HepG2 (cell line): ENCODE results near the gene KCNK6. TPM values are rescaled to one million over a fixed set of nuclear protein-coding genes. Genes with fewer than 3 reads are reported as not detected.

Experiments used
- ERF ChIP-seq: IDR thresholded peaks from 2 replicates; pipeline ENCODE4 v1.6.1; 2018; ENCODE audit warnings: missing biosample characterization, missing genetic modification reagents
- KDM2A ChIP-seq: sonication (generic); formaldehyde crosslinking; IDR thresholded peaks from 2 replicates; pipeline ENCODE4 v1.4.0; 2020; ENCODE audit warnings: low read depth, missing genetic modification reagents, borderline replicate concordance
- MEIS2 ChIP-seq: sonication (generic); formaldehyde crosslinking; IDR thresholded peaks from 2 replicates; pipeline ENCODE4 v1.9.0; 2021; ENCODE audit warnings: mild to moderate bottlenecking, missing genetic modification reagents
- MXI1 ChIP-seq: IDR thresholded peaks from 3 replicates; pipeline ENCODE4 v1.6.1; 2012; ENCODE audit warnings: low read depth, low read length, inconsistent platforms, borderline replicate concordance
- NFE2L2 ChIP-seq: fragments of 150-350 bp; IDR thresholded peaks from 2 replicates; pipeline ENCODE4 v1.6.1; 2014; ENCODE audit warnings: low read length
- ZNF589 ChIP-seq: sonication (generic); formaldehyde crosslinking; conservative IDR thresholded peaks from 2 replicates; pipeline ENCODE4 v1.8.0; 2022; ENCODE audit warnings: mild to moderate bottlenecking, moderate library complexity, missing genetic modification reagents
- ZNF891 ChIP-seq: sonication (generic); formaldehyde crosslinking; IDR thresholded peaks from 2 replicates; pipeline ENCODE4 v1.5.0; 2020; ENCODE audit warnings: mild to moderate bottlenecking, missing genetic modification reagents
- polyA plus RNA-seq, 8 experiments: library from polyadenylated mRNA; depleted of rRNA in 3 of 8; stranded (reverse) in 7 of 8; unstranded in 1 of 8; fragments of >200 nt; fragmentation: Illumina TruSeq in 4 of 8; extraction: Trizol in 4 of 8; gene quantifications; 2 replicates each; pipeline versions ENCODE4 v1.2.1 to v1.2.3, GENCODE V29; 2011 to 2016; ENCODE audit warnings: low read depth in 4 of 8, missing spikeins in 1 of 8, mixed read lengths in 1 of 8; ENCODE audit not compliant: insufficient read depth in 1 of 8
- total RNA-seq, 5 experiments: library from RNA; depleted of rRNA; stranded (reverse); fragments of >200 nt; fragmentation: Illumina TruSeq; extraction: Trizol; gene quantifications; 2 replicates each; pipeline ENCODE4 v1.2.3, GENCODE V29; 2016; ENCODE audit warnings: low read depth in 1 of 5
- TF ChIP-seq, protein P1 (sequence below): sonication (generic); formaldehyde crosslinking; IDR thresholded peaks from 2 replicates; pipeline ENCODE4 v1.5.1; 2020; ENCODE audit warnings: mild to moderate bottlenecking, missing genetic modification reagents
- TF ChIP-seq, protein P2 (sequence below): sonication (generic); formaldehyde crosslinking; IDR thresholded peaks from 2 replicates; pipeline ENCODE4 v1.8.0; 2022; ENCODE audit warnings: missing genetic modification reagents, mild to moderate bottlenecking, moderate library complexity, borderline replicate concordance
- TF ChIP-seq, protein P3 (sequence below): sonication (generic); formaldehyde crosslinking; IDR thresholded peaks from 2 replicates; pipeline ENCODE4 v1.4.0; 2020; ENCODE audit warnings: mild to moderate bottlenecking, missing genetic modification reagents
- TF ChIP-seq, protein P4 (sequence below): IDR thresholded peaks from 2 replicates; pipeline ENCODE4 v1.6.1; 2016; ENCODE audit warnings: control low read depth

The KCNK6 gene
- total and polyA plus RNA-seq, 2 of the 13 experiments (the other 11 are each of a cell fraction or from before 2014, with no cell fraction given): 0.03 TPM; not detected in 1

DNA sequence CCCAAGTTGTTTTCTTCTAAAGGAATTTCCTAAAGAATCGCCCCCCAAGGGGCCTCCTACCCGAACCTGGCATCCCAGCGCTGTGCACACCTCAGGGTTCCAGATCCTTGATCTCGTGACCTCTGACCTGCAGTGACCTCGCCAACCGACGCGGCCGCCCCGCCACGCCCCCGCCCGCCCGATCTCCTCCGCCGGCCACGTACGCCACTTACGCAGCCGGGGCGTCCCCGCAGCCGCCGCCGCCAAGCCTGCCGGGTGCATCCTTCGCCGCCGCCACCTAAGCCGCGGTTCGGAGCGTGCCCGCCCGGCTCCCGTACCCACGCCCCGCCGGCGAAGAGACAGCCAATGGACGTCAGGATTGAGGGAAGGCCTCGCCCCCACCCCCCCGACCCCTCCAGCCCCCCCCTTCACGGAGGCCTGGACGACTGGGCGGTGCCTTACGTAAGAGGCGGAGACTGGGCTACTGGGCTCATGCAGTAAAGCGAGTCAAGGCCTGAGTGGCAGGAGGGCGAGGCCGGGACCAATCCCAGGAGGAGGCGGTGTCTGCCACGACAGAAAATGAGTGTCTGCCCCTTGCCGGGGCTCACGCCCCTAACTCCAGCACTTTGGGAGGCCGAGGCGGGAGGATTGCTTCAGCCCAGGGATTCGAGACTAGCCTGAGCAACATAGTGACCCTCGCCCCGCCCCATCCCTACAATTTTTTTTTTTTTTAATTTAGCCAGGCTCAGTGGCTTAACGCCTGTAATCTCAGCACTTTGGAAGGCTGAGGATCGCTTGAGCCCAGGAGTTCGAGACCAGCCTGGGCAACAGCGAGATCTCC is 3.8 kb upstream of the KCNK6 start, which contains the start of gene YIF1B (continued):
- TF ChIP-seq, protein P1, sequence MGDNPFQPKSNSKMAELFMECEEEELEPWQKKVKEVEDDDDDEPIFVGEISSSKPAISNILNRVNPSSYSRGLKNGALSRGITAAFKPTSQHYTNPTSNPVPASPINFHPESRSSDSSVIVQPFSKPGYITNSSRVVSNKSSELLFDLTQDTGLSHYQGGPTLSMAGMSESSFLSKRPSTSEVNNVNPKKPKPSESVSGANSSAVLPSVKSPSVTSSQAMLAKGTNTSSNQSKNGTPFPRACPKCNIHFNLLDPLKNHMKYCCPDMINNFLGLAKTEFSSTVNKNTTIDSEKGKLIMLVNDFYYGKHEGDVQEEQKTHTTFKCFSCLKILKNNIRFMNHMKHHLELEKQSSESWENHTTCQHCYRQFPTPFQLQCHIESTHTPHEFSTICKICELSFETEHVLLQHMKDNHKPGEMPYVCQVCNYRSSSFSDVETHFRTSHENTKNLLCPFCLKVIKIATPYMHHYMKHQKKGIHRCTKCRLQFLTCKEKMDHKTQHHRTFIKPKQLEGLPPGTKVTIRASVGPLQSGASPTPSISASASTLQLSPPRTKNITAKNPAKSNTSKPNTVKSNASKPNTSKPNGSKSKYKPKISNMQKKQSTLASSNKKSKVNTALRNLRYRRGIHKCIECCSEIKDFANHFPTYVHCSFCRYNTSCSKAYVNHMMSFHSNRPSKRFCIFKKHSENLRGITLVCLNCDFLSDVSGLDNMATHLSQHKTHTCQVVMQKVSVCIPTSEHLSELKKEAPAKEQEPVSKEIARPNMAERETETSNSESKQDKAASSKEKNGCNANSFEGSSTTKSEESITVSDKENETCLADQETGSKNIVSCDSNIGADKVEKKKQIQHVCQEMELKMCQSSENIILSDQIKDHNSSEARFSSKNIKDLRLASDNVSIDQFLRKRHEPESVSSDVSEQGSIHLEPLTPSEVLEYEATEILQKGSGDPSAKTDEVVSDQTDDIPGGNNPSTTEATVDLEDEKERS (CRISPR knock-in tag): no peak
- TF ChIP-seq, protein P2, sequence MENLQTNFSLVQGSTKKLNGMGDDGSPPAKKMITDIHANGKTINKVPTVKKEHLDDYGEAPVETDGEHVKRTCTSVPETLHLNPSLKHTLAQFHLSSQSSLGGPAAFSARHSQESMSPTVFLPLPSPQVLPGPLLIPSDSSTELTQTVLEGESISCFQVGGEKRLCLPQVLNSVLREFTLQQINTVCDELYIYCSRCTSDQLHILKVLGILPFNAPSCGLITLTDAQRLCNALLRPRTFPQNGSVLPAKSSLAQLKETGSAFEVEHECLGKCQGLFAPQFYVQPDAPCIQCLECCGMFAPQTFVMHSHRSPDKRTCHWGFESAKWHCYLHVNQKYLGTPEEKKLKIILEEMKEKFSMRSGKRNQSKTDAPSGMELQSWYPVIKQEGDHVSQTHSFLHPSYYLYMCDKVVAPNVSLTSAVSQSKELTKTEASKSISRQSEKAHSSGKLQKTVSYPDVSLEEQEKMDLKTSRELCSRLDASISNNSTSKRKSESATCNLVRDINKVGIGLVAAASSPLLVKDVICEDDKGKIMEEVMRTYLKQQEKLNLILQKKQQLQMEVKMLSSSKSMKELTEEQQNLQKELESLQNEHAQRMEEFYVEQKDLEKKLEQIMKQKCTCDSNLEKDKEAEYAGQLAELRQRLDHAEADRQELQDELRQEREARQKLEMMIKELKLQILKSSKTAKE (CRISPR knock-in tag): peak; percentile 56; the same call in 1 of the 2 replicates
- TF ChIP-seq ERF (CRISPR knock-in tag) (peak; percentile 37; the same call in 1 of the 2 replicates), MEIS2 (CRISPR knock-in tag) (peak; percentile 44; the same call in 1 of the 2 replicates), KDM2A (CRISPR knock-in tag) (peak; percentile 52; the same call in 1 of the 2 replicates), MXI1 (peak; percentile 58; the same call in 1 of the 3 replicates), NFE2L2 (no peak), ZNF589 (CRISPR knock-in tag) (0 out of 2 replicates have a peak, but pooled peaks have one; percentile 31), ZNF891 (no peak)
- TF ChIP-seq, protein P3, sequence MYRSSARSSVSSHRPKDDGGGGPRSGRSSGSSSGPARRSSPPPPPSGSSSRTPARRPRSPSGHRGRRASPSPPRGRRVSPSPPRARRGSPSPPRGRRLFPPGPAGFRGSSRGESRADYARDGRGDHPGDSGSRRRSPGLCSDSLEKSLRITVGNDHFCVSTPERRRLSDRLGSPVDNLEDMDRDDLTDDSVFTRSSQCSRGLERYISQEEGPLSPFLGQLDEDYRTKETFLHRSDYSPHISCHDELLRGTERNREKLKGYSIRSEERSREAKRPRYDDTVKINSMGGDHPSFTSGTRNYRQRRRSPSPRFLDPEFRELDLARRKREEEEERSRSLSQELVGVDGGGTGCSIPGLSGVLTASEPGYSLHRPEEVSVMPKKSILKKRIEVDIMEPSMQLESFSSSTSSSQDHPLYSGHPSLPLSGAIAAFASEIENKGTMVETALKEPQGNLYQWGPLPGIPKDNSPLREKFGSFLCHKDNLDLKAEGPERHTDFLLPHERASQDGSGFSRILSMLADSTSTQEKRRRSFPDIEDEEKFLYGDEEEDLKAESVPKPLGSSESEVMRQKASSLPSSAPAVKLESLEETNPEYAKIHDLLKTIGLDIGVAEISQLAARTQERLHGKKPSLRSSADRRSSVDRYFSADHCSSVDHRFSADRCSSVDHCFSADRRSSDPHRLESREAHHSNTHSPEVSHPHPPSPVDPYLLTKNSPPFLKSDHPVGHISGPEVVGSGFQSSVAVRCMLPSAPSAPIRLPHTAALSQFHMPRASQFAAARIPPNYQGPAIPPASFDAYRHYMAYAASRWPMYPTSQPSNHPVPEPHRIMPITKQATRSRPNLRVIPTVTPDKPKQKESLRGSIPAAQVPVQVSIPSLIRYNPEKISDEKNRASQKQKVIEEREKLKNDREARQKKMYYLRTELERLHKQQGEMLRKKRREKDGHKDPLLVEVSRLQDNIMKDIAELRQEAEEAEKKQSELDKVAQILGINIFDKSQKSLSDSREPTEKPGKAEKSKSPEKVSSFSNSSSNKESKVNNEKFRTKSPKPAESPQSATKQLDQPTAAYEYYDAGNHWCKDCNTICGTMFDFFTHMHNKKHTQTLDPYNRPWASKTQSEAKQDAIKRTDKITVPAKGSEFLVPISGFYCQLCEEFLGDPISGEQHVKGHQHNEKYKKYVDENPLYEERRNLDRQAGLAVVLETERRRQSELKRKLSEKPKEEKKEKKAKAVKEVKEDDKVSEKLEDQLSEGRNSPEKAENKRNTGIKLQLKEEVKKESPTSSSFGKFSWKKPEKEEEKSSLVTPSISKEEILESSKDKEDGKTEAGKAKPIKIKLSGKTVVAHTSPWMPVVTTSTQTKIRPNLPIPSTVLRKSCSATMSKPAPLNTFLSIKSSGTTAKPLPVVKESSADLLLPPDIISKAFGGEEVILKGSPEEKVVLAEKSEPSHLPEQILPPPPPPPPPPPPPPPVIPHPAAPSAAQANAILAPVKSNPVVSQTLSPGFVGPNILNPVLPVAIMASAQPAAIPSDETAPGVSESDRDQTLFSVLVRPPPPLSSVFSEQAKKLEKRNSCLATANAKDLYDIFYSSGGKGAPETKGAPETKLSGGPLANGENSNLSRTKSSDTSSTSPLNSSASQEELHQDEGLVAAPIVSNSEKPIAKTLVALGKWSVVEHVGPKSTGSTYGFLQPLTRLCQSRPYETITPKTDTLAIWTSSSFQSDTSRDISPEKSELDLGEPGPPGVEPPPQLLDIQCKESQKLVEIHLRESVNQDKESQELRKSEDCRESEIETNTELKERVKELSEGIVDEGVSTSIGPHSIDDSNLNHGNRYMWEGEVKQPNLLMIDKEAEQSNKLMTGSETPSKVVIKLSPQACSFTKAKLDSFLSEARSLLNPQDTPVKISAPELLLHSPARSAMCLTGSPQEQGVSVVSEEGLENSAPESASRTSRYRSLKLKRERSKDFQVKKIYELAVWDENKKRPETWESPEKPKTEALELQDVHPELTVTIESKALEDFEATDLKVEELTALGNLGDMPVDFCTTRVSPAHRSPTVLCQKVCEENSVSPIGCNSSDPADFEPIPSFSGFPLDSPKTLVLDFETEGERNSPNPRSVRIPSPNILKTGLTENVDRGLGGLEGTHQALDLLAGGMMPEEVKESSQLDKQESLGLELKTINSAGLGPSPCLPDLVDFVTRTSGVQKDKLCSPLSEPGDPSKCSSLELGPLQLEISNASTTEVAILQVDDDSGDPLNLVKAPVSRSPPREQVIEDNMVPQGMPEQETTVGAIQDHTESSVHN (CRISPR knock-in tag): no peak
- TF ChIP-seq, protein P4, sequence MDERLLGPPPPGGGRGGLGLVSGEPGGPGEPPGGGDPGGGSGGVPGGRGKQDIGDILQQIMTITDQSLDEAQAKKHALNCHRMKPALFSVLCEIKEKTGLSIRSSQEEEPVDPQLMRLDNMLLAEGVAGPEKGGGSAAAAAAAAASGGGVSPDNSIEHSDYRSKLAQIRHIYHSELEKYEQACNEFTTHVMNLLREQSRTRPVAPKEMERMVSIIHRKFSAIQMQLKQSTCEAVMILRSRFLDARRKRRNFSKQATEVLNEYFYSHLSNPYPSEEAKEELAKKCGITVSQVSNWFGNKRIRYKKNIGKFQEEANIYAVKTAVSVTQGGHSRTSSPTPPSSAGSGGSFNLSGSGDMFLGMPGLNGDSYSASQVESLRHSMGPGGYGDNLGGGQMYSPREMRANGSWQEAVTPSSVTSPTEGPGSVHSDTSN (CRISPR knock-in tag): peak; percentile 59
